ENCODE measurements around the gene RPS2.

Gene RPS2

GRCh38 chr16:1917665-1918350 lies 46.8 kb downstream of the RPS2 start:
- DNase-seq = no peak

- DNase-seq = no peak
Observed at GRCh38 chr16:1917056-1917664, 47.5 kb downstream of the RPS2 start.

GRCh38 chr16:1916640-1916990 lies 48.0 kb downstream of the RPS2 start:
- DNase-seq = no peak

DNA sequence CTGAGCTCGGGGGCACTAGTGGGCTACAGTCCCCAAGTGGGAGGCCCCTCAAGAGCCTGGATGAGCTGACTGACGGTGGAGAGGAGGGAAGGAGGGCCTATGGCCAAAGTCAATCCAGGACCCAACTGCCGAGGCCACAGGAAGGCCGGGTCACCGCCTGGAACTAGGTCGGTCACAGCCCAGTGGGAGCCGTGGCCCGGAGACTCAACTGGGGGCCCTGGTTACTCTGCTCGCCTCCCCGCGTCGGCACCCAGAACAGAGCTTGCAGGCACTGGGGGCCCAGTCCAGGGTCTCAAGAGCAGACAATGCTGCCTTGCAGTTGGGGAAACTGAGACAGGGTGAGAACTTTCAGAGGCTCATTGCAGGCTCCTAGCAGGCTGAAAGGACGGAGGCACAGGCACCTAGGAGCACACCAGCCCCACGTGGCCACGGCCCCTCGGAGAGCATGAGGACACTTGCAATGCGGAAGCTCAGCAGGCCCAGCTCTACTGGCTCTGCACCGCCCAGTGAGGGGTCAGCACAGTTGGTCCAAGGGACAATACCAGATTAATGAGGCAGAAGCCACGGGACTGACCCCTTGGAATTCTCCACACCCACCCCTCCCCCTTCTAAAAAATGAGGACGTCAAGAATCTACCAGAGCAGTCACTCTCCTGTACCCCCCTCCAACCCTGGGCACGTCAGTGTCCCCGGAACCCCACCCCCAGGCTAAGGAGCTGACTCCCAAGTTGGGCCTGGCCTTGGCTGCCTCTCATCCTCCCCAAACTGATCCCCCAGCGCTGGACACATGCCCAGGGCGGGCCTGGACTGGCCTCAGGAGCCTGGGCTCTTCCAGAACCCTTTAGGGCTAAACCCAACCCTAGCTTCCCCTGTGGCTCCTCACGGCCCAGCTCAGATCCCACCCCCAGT lies 48.6 kb downstream of the RPS2 start:
- DNase-seq = no peak

DNA sequence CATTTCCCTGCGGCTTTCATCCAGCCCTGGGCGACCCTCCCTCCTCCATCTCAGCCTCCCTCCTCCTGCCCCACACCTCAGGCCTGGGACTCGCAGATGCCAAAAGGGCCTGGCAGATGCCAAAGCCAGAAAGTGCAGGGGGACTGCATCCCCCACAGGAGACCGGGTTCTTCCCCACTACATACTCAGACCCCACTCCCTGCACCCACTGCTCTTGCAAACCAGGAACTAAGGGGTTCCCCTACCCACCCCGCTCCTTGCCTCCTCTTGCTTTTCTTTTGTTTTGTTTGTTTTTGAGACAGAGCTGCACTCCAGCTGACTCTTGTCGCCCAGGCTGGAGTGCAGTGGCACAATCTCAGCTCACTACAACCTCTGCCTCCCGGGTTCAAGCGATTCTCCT lies 49.6 kb downstream of the RPS2 start:
- no peak for DNase-seq

DNA sequence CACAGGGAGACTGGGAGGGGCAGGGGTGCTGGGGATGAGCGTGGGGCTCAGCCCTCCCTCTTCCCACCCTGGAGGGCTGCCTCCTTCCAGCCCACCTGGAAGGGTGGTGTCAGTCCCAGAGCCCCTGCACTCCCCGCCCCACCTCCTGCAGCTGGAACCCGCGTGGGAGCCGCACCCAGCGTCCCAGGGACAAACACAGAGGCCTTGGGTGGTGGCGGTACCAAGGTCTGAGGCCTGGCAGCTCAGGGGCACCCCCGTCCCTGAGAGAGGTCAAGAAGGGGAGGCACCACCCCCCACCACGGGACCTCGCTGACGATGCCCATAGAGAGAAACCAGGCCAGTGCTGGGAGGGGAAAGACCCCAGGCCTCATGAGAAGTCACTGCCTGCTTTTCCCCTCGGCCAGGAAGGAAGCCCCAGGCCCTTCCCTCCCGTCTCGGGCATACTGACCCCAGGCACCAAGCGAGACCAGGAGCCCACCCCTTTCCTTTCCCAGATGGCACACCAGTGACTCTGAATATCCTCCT lies 50.5 kb downstream of the RPS2 start:
- no peak for DNase-seq

- no peak for DNase-seq
Observed at GRCh38 chr16:1913327-1914083, 51.1 kb downstream of the RPS2 start.

DNA sequence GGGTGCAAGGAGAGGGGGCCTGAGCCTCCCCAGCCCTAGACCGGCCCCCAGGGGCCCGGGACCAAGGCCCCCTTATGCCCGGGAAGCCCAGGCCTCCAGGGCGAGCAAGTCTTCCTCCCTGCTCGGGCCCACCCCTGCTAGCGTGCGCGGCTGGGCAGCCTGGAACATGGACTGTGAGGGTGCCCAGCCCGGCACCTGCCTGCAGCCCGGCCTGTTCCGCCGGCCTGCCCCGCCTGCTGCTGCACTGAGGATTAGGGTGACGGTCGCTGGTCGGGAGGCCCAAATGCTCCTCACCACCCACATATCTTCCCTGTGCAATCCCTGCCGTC lies 52.4 kb downstream of the RPS2 start:
- DNase-seq = no peak
